ENCODE data around the gene USP11. TPM values are rescaled to one million over a fixed set of nuclear protein-coding genes. Genes with fewer than 3 reads are reported as not detected.

Gene USP11
- total RNA-seq, 2 donors from 2014 or later = 50.8 to 68.6 TPM

- DNase-seq (ENCODE audit: low spot score) = no peak
- no peaks in the 10 kb centered on the region for H3K36me3 ChIP-seq
- H3K27ac ChIP-seq = no peak overlapping the region
- H3K4me1 ChIP-seq (ENCODE audit: control insufficient read depth in 1 of 2, low read depth in 2 of 2) = no peaks in the 10 kb centered on the region
- no peak for TF ChIP-seq CTCF (IDR thresholded peaks at IDR 0.05)
- no peaks in the 10 kb centered on the region for H3K9me3 ChIP-seq
- H3K4me3 ChIP-seq = no peak overlapping the region
- no peak for ATAC-seq (ENCODE audit: insufficient number of reproducible peaks, low FRiP score, low read depth)
- H3K27me3 ChIP-seq (replicated peaks; ENCODE audit: insufficient read depth) = no peaks in the 10 kb centered on the region
These were observed 65.1 kb downstream of the USP11 start for GRCh38 chrX:47297874-47298273.

Other genes starting within 250 kb of the USP11 start
- 10 to 100 TPM; 16.1 to 21.4 TPM for gene RGN, start 154.6 kb upstream of the USP11 start, total RNA-seq
- gene NDUFB11, start 88.3 kb upstream of the USP11 start, total RNA-seq = 10 to 100 TPM; 24.0 to 35.3 TPM
- 10 to 100 TPM; 24.1 to 25.2 TPM for gene RBM10, start 87.8 kb upstream of the USP11 start, total RNA-seq
- 100 to 1,000 TPM; 132 to 133 TPM for gene UBA1, start 39.2 kb upstream of the USP11 start, total RNA-seq
- gene CDK16, start 14.3 kb upstream of the USP11 start, total RNA-seq = 10 to 100 TPM; 66.7 to 74.6 TPM
- gene ZNF157, start 137.6 kb downstream of the USP11 start, total RNA-seq = not detected

All from thoracic aorta (tissue), 2 donors.